GM19043 (cell line): ENCODE data around the gene IGDCC3.
"Not testable (repeated sequence)": the region's sequence is repeated elsewhere in the genome, so short reads cannot be mapped to it uniquely, and the experiment has no call there.

ENCODE experiments used
- ATAC-seq: cut with Tn5 transposase; IDR thresholded peaks from one replicate; pipeline ENCODE4 v1.9.1; 2021; ENCODE audit warnings: low read depth; ENCODE audit not compliant: unreplicated experiment

Gene IGDCC3

DNA sequence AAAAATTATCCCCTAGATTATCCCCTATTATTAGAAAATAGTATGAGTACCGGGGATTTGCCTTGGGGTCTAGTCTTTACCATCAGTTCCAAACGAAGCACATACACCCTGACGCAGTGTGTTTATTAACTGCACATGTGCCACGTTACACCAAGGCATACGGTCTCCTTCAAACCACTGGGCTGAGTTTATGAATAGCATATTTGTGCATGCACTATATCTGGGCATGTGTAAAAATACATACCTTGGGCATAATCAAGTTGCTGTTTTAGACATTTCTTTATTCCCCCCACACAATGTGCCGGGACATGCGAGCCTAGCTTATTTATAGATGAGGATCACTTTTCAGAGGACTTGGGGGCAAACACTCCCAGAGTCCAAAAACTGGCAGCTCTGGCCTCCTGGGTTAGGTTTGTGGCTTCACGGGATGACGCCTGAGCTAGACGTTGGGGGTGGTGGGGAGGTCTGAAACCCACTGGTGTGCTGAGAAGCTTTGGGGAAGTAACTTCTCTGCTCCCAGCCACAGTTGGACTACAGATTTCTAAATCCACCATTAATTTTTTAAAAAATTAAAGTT, 28.7 kb upstream of the IGDCC3 start:
- no peak for ATAC-seq

DNA sequence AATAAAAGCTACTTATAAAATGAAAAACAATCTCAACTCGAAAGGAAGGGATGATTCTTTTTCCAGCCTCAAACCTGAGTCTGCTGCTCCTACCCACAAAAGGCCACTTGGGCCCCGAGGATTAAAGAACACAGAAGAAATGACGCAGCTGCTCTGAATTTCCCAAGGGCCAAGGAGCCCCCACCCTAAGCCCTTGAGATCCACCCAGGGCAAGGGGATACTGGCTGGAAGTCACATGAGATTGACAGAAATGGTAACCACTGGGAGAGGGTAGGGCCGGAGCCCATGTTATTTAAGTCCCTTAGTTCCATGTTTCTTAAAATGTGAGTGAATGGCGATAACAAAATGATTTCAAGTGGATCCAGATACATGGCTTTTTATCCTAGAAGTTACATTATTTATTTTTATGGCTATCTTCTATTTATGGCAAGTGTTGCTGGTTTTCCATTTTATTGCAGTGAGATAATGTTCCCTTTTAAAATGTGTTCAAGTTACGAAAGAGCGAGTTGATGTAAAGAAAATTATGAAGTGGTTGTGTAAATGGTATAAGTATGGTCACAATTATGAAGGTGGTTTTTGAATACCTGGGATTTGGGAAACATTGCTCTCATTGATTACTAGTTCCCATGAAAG, 28.1 kb upstream of the IGDCC3 start:
- ATAC-seq: no peak

- ATAC-seq: no peak
Observed at GRCh38 chr15:65404186-65404872, 26.5 kb upstream of the IGDCC3 start.

DNA sequence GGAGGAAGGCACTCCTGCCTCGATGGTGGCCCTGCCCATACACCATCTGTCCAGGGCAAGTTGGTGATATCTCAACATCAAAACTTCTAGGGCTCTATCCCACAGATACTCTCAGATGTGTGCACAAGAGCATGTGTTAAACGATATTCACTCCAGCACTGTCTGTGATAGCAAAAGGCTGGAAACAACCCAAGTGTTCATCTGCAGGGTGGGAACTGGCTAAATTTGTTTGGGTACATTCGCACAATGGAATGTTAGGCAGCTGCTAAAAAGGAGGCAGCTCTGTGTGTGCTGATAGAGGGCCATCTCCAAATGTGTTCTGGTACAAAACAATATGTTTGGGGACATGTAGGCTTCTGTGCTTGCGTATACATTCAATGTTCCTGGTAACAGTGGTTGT, 25.2 kb upstream of the IGDCC3 start:
- no peak for ATAC-seq

GRCh38 chr15:65401611-65402240, 23.9 kb upstream of the IGDCC3 start:
- no peak for ATAC-seq

DNA sequence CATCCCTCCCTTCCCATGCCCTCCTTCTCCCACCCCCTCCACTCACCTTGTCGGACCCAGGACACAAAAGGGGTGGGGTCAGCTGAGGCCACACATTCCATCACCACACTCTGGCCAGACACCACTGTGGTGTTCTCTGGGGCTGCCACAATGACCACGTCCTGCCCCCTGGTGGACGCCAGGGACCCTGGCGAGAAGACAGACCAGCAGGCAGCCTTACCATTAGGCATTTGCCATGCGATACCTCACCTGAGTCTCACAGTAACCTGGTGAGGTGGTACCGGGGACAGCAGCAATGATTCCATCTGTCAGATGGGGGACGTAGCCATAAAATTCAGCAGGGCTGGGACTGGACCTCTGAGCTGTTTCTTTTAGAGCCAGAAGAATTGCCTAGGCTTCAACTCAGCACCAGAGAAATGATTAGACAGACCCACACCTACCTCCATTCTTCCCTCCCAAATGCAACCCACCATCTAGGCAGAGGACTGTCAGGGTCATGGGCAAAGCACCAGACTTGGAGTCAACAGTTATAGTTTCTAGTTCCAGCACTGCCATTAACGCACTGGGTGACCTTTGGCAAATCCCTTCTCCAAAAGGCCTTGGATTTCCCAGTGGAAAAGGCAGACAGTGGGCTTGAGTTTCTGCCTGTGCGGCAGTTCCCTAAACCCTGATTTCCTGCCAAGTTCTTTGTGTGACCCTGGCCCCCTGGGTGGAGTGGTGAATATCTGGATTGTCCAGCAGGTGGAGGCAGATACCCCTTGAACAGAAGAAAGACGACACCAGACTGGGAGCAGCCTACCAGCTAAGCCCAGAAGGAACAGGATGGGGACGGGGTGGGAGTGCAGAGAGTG, 23.2 kb upstream of the IGDCC3 start:
- no peak for ATAC-seq

- ATAC-seq: no peak
Observed at GRCh38 chr15:65399997-65400396, 22.2 kb upstream of the IGDCC3 start.

- no peak for ATAC-seq
Observed at GRCh38 chr15:65399001-65399706, 21.4 kb upstream of the IGDCC3 start.

- not testable (repeated sequence) for ATAC-seq
Observed at GRCh38 chr15:65398486-65398885, 20.7 kb upstream of the IGDCC3 start.

- no peak for ATAC-seq
Observed at GRCh38 chr15:65396965-65397317, 19.1 kb upstream of the IGDCC3 start.

- ATAC-seq: no peak
Observed at GRCh38 chr15:65396283-65396964, 18.6 kb upstream of the IGDCC3 start.

GRCh38 chr15:65395567-65396202, 17.9 kb upstream of the IGDCC3 start:
- ATAC-seq: no peak

- ATAC-seq: no peak
Observed at GRCh38 chr15:65394936-65395335, 17.1 kb upstream of the IGDCC3 start.

GRCh38 chr15:65394280-65394789, 16.5 kb upstream of the IGDCC3 start:
- no peak for ATAC-seq

GRCh38 chr15:65393557-65393956, 15.8 kb upstream of the IGDCC3 start:
- ATAC-seq: no peak

- ATAC-seq: no peak
Observed at GRCh38 chr15:65393091-65393490, 15.3 kb upstream of the IGDCC3 start.

GRCh38 chr15:65392368-65392767, 14.6 kb upstream of the IGDCC3 start:
- ATAC-seq: no peak

GRCh38 chr15:65391732-65392131, 13.9 kb upstream of the IGDCC3 start:
- no peak for ATAC-seq

DNA sequence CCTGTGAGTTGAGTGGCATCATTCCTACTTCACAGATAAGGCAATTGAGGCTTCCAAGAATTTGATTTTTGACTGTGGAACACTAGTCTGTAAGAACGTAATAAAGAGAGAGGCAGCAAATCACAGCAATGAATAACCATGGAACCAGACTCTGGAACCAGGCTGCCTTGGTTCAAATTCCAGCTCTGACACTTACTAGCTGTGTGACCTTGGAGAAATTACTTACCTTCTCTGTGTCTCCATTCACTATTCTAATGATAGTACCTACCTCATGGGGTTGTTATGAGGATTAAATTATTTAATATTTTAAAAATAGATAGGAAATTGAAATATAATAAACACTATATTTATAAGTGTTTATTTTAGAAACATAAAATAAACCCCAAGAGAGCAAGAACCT, 12.6 kb upstream of the IGDCC3 start:
- ATAC-seq: no peak
